ENCODE data around the gene PODXL.
A peak's percentile ranks its signal among the peaks of the same experiment; 100 is the strongest.

Gene PODXL

GRCh38 chr7:131556053-131556908 lies at the start of gene PODXL:
Gene PODXL, minus strand, starts transcription at chr7:131556628. Its CDS starts 269 bp downstream, at chr7:131556359.
- peak within 1 kb of the TSS in 12 of 21 experiments; percentile 12 to 81 (median 58) for H3K27ac ChIP-seq
- H3K4me3 ChIP-seq: peak within 1 kb of the TSS; percentile 36 to 52 (median 46)

GRCh38 chr7:131605280-131605878 lies 49.0 kb upstream of the PODXL start:
- Histone ChIP-seq H3K27ac (no peak overlapping the region), H3K4me3 (no peak overlapping the region)

- H3K27ac ChIP-seq: no peak overlapping the region
- H3K4me3 ChIP-seq: no peak overlapping the region
These were observed 48.4 kb upstream of the PODXL start for GRCh38 chr7:131604841-131605279.

- no peak overlapping the region for H3K4me3 ChIP-seq
- no peak overlapping the region for H3K27ac ChIP-seq
These were observed 47.5 kb upstream of the PODXL start for GRCh38 chr7:131603932-131604331.

GRCh38 chr7:131602994-131603372 lies 46.6 kb upstream of the PODXL start:
- H3K27ac ChIP-seq: no peak overlapping the region
- H3K4me3 ChIP-seq: no peak overlapping the region

GRCh38 chr7:131602304-131602993 lies 46.0 kb upstream of the PODXL start:
- H3K27ac ChIP-seq: no peak overlapping the region
- H3K4me3 ChIP-seq: no peak overlapping the region

GRCh38 chr7:131600085-131600881 lies 43.9 kb upstream of the PODXL start:
- no peak overlapping the region for H3K27ac ChIP-seq
- no peak overlapping the region for H3K4me3 ChIP-seq

- Histone ChIP-seq H3K27ac (no peak overlapping the region), H3K4me3 (no peak overlapping the region)
These were observed 40.4 kb upstream of the PODXL start for GRCh38 chr7:131596785-131597184.

GRCh38 chr7:131595699-131596098 lies 39.3 kb upstream of the PODXL start:
- Histone ChIP-seq H3K4me3 (no peak overlapping the region), H3K27ac (no peak overlapping the region)

GRCh38 chr7:131591687-131592319 lies 35.4 kb upstream of the PODXL start:
- H3K4me3 ChIP-seq: no peak overlapping the region
- H3K27ac ChIP-seq: no peak overlapping the region

GRCh38 chr7:131587315-131587923 lies 31.0 kb upstream of the PODXL start:
- no peak overlapping the region for H3K27ac ChIP-seq
- H3K4me3 ChIP-seq: no peak overlapping the region

GRCh38 chr7:131586759-131587158 lies 30.3 kb upstream of the PODXL start:
- Histone ChIP-seq H3K4me3 (no peak overlapping the region), H3K27ac (no peak overlapping the region)

GRCh38 chr7:131586259-131586658 lies 29.8 kb upstream of the PODXL start:
- Histone ChIP-seq H3K27ac (no peak overlapping the region), H3K4me3 (no peak overlapping the region)

- Histone ChIP-seq H3K27ac (no peak overlapping the region), H3K4me3 (no peak overlapping the region)
These were observed 27.0 kb upstream of the PODXL start for GRCh38 chr7:131583430-131583829.

- H3K4me3 ChIP-seq: no peak overlapping the region
- H3K27ac ChIP-seq: peak overlapping the region in 2 of 21 experiments; percentile 58 to 65
These were observed 25.0 kb upstream of the PODXL start for GRCh38 chr7:131581241-131582051.

GRCh38 chr7:131578602-131579001 lies 22.2 kb upstream of the PODXL start:
- Histone ChIP-seq H3K27ac (no peak overlapping the region), H3K4me3 (no peak overlapping the region)

- Histone ChIP-seq H3K4me3 (no peak overlapping the region), H3K27ac (no peak overlapping the region)
These were observed 18.3 kb upstream of the PODXL start for GRCh38 chr7:131574741-131575140.

- Histone ChIP-seq H3K27ac (no peak overlapping the region), H3K4me3 (no peak overlapping the region)
These were observed 14.0 kb upstream of the PODXL start for GRCh38 chr7:131570401-131570800.

Data from skin epidermis (tissue), 12 donors.